HepG2 (cell line): Measurements from ENCODE around the gene INKA1. TPM values are rescaled to one million over a fixed set of nuclear protein-coding genes. Genes with fewer than 3 reads are reported as not detected.

Experiments used
- ATAC-seq: fragments of 200-7000 bp; cut with Tn5 transposase; 3 replicates; pipeline ENCODE4 v1.9.1; 2020; ENCODE audit warnings: mild to moderate bottlenecking, moderate library complexity
- BruUV-seq: library from RNA; stranded (reverse); fragments of 400-500 nt; replicated peaks from 2 replicates; lab custom pipeline; 2021; lab: Mats Ljungman, UMichigan
- CTCF ChIA-PET: fragments of 300-600 bp; formaldehyde crosslinking; extraction: SDS; loops from one replicate; lab custom pipeline; 2021; ENCODE audit warnings: low total read pairs, inconsistent platforms, low intra/inter-chr PET ratio; lab: Yijun Ruan, JAX
- POLR2A ChIA-PET: fragments of 350-600 bp; sonication (Branson Sonifier 250); formaldehyde crosslinking; loops from one replicate; lab custom pipeline; 2020; ENCODE audit warnings: antibody characterized with exemption, inconsistent platforms; lab: Yijun Ruan, JAX
- DNase-seq: peaks from one replicate; pipeline ENCODE4 v3.0.0-alpha.2; 2015; ENCODE audit warnings: low spot score
- FAIRE-seq: peaks from 3 replicates; lab custom pipeline; 2011; peaks lifted over from hg19 to GRCh38; lab: Jason Lieb, UNC
- H2AFZ ChIP-seq: one replicate; pipeline ENCODE4 v1.6.1; 2011; ENCODE audit warnings: low read length, inconsistent platforms
- H3K27ac ChIP-seq: fragments of 300-600 bp; 3 replicates; pipeline ENCODE4 v1.8.0; 2011; ENCODE audit warnings: mixed run types, mild to moderate bottlenecking, mixed read lengths, low read length, inconsistent platforms; ENCODE audit not compliant: insufficient read depth; ENCODE audit errors: extremely low read length
- H3K27me3 ChIP-seq, 2 experiments: fragments of 200-600 bp in 1 of 2; 2 replicates in 1 of 2; 3 replicates in 1 of 2; pipeline versions ENCODE4 v1.6.0 to v1.8.0; 2011; ENCODE audit warnings: low read length in 2 of 2, mild to moderate bottlenecking in 2 of 2, moderate library complexity in 2 of 2, inconsistent platforms in 1 of 2; ENCODE audit not compliant: insufficient read depth in 2 of 2, control insufficient read depth in 1 of 2
- H3K36me3 ChIP-seq, 2 experiments: fragments of 200-600 bp in 1 of 2; replicated peaks in 1 of 2; 2 replicates in 1 of 2; 3 replicates in 1 of 2; pipeline versions ENCODE4 v1.5.1 to v1.8.0; 2011; ENCODE audit warnings: low read length in 2 of 2, inconsistent platforms in 1 of 2; ENCODE audit not compliant: insufficient read depth in 2 of 2, control insufficient read depth in 1 of 2
- H3K4me1 ChIP-seq: 2 replicates; pipeline ENCODE4 v1.5.1; 2012; ENCODE audit warnings: low read length, inconsistent platforms; ENCODE audit not compliant: insufficient read depth
- H3K4me2 ChIP-seq: 2 replicates; pipeline ENCODE4 v1.6.0; 2011; ENCODE audit warnings: low read depth, low read length, inconsistent platforms
- H3K4me3 ChIP-seq, 3 experiments: fragments of 200-600 bp in 1 of 3; sonication (generic), shearing (Covaris generic) in 1 of 3; replicated peaks in 1 of 3; 2 replicates each; pipeline ENCODE4 v1.5.1; 2011 to 2016; ENCODE audit warnings: low read length in 3 of 3, inconsistent platforms in 2 of 3, low read depth in 2 of 3, mild to moderate bottlenecking in 2 of 3, control low read depth in 1 of 3, mixed read lengths in 1 of 3; ENCODE audit not compliant: insufficient read depth in 1 of 3
- H3K79me2 ChIP-seq: one replicate; pipeline ENCODE4 v1.6.1; 2011; ENCODE audit warnings: low read length, inconsistent platforms; ENCODE audit not compliant: insufficient read depth
- H3K9ac ChIP-seq: 2 replicates; pipeline ENCODE4 v1.6.0; 2011; ENCODE audit warnings: mild to moderate bottlenecking, low read depth, low read length, inconsistent platforms; ENCODE audit not compliant: insufficient read depth
- H3K9me3 ChIP-seq: 2 replicates; pipeline ENCODE4 v1.5.1; 2012; ENCODE audit warnings: mild to moderate bottlenecking, low read length
- H4K20me1 ChIP-seq: 2 replicates; pipeline ENCODE4 v1.6.0; 2011; ENCODE audit warnings: inconsistent platforms, mild to moderate bottlenecking, low read length, moderate library complexity; ENCODE audit not compliant: insufficient read depth
- CREM ChIP-seq, 2 experiments: sonication (generic) in 1 of 2; formaldehyde crosslinking in 1 of 2; IDR thresholded peaks; 2 replicates each; pipeline versions ENCODE4 v1.4.0 to v1.6.1; 2016 to 2020; ENCODE audit warnings: antibody characterized with exemption in 1 of 2, mild to moderate bottlenecking in 1 of 2, missing genetic modification reagents in 1 of 2
- ELF1 ChIP-seq: sonication (generic); formaldehyde crosslinking; IDR thresholded peaks from 2 replicates; pipeline ENCODE4 v1.4.0; 2020; ENCODE audit warnings: missing genetic modification reagents
- GRHL1 ChIP-seq: sonication (generic); formaldehyde crosslinking; conservative IDR thresholded peaks from 2 replicates; pipeline ENCODE4 v1.8.0; 2022; ENCODE audit warnings: missing genetic modification reagents
- HNF1A ChIP-seq, 2 experiments: sonication (generic) in 1 of 2; formaldehyde crosslinking in 1 of 2; IDR thresholded peaks; 2 replicates each; pipeline versions ENCODE4 v1.4.0 to v1.6.1; 2016 to 2020; ENCODE audit warnings: borderline replicate concordance in 1 of 2, low read depth in 1 of 2, mild to moderate bottlenecking in 1 of 2, missing genetic modification reagents in 1 of 2
- KMT2B ChIP-seq: IDR thresholded peaks from 2 replicates; pipeline ENCODE4 v1.6.1; 2016; ENCODE audit warnings: missing genetic modification reagents, missing compliant biosample characterization
- MXD4 ChIP-seq: IDR thresholded peaks from 2 replicates; pipeline ENCODE4 v1.6.1; 2016; ENCODE audit warnings: mild to moderate bottlenecking, missing biosample characterization, missing genetic modification reagents
- SIN3B ChIP-seq: fragments of 150-350 bp; IDR thresholded peaks from 2 replicates; pipeline ENCODE4 v1.6.1; 2014; ENCODE audit warnings: low read length
- UBTF ChIP-seq: sonication (generic); formaldehyde crosslinking; IDR thresholded peaks from 2 replicates; pipeline ENCODE4 v1.4.0; 2020; ENCODE audit warnings: mild to moderate bottlenecking, missing genetic modification reagents
- ZNF235 ChIP-seq: sonication (generic); formaldehyde crosslinking; IDR thresholded peaks from 2 replicates; pipeline ENCODE4 v1.8.1; 2023; ENCODE audit warnings: mild to moderate bottlenecking, missing genetic modification reagents, borderline replicate concordance
- ZNF33B ChIP-seq: sonication (generic); formaldehyde crosslinking; IDR thresholded peaks from 2 replicates; pipeline ENCODE4 v1.5.1; 2020; ENCODE audit warnings: mild to moderate bottlenecking, missing genetic modification reagents
- ZNF687 ChIP-seq: sonication (generic); formaldehyde crosslinking; IDR thresholded peaks from 2 replicates; pipeline ENCODE4 v1.5.1; 2020; ENCODE audit warnings: mild to moderate bottlenecking, missing genetic modification reagents, moderate library complexity
- WGBS: methylation state at CpG from one replicate; pipeline ENCODE4 v1.1.6; 2017; ENCODE audit warnings: low lambda C conversion rate; 5-methylcytosine and 5-hydroxymethylcytosine counted together
- in situ Hi-C: cut with HindIII; loops from 2 replicates; pipeline ENCODE4 v1.10.0; 2017; ENCODE audit warnings: low pct_unique_long_range_greater_than_20kb; ENCODE audit not compliant: extremely low pct_ligation_motif_present
- intact Hi-C: fragments of 100-400 bp; cut with micrococcal nuclease; formaldehyde crosslinking; loops from one replicate; pipeline ENCODE4 v1.10.0; 2022; ENCODE audit not compliant: unreplicated experiment
- polyA plus RNA-seq, 8 experiments: library from polyadenylated mRNA; depleted of rRNA in 3 of 8; stranded (reverse) in 7 of 8; unstranded in 1 of 8; fragments of >200 nt; fragmentation: Illumina TruSeq in 4 of 8; extraction: Trizol in 4 of 8; gene quantifications; 2 replicates each; pipeline versions ENCODE4 v1.2.1 to v1.2.3, GENCODE V29; 2011 to 2016; ENCODE audit warnings: low read depth in 4 of 8, missing spikeins in 1 of 8, mixed read lengths in 1 of 8; ENCODE audit not compliant: insufficient read depth in 1 of 8
- total RNA-seq, 5 experiments: library from RNA; depleted of rRNA; stranded (reverse); fragments of >200 nt; fragmentation: Illumina TruSeq; extraction: Trizol; gene quantifications; 2 replicates each; pipeline ENCODE4 v1.2.3, GENCODE V29; 2016; ENCODE audit warnings: low read depth in 1 of 5

Gene INKA1
- total and polyA plus RNA-seq, 2 of the 13 experiments (the other 11 are each of a cell fraction or from before 2014, with no cell fraction given), result 0.22 to 0.41 TPM

GRCh38 chr3:49799105-49799504, 4.0 kb upstream of the INKA1 start:
- no peak for FAIRE-seq
- POLR2A ChIA-PET, result interaction anchor here (2.6 kb wide), 1 partner anchor 13 kb away, joined by 11 read pairs; the partner anchor contains the start of gene IP6K1
- Histone ChIP-seq H3K27ac (no peak overlapping the region), H3K36me3 (no peaks in the 10 kb centered on the region), H3K4me2 (peak overlapping the region; percentile 41; the same call in 1 of the 2 replicates), H3K9ac (0 out of 2 replicates have a peak overlapping the region, but pooled peaks have one; percentile 25), H2AFZ (no peak overlapping the region), H3K4me1 (peaks cover 60% of the 10 kb centered on the region), H3K9me3 (no peaks in the 10 kb centered on the region), H3K4me3 (no peak overlapping the region), H3K79me2 (no peaks in the 10 kb centered on the region), H4K20me1 (no peaks in the 10 kb centered on the region), H3K27me3 (peaks cover 1 to 7% of the 10 kb centered on the region in 2 experiments; a peak in 4 of 5 replicates)
- BruUV-seq, result no TSS peak
- ATAC-seq, result no peak
- CTCF ChIA-PET, result no interaction called here
- in situ Hi-C loops (no loop called here), intact Hi-C loops (no loop called here)
- WGBS, result 11% methylated on average over 1 of the region's 1 CpG
- DNase-seq, result no peak
- no peak for TF ChIP-seq ZNF33B
- 0 out of 2 replicates have a peak, but pooled peaks have one; percentile 40 for TF ChIP-seq ZNF235 (CRISPR knock-in tag)
- TF ChIP-seq ZNF687 (CRISPR knock-in tag), result peak; percentile 23; the same call in 1 of the 2 replicates
- TF ChIP-seq SIN3B, result no peak
- no peak for TF ChIP-seq CREM (IDR thresholded peaks at IDR 0.05)
- TF ChIP-seq CREM (CRISPR knock-in tag; IDR thresholded peaks at IDR 0.05), result no peak
- TF ChIP-seq KMT2B (CRISPR knock-in tag), result no peak
- TF ChIP-seq UBTF (CRISPR knock-in tag), result no peak
- no peak for TF ChIP-seq GRHL1
- TF ChIP-seq MXD4 (CRISPR knock-in tag), result no peak
- TF ChIP-seq ELF1, result no peak
- TF ChIP-seq HNF1A (IDR thresholded peaks at IDR 0.05; ENCODE audit: low read depth), result no peak
- TF ChIP-seq HNF1A (CRISPR knock-in tag; IDR thresholded peaks at IDR 0.05; ENCODE audit: borderline replicate concordance), result no peak
